NCI-H1436 (cell line): ENCODE results near the gene SIGLEC11.
"Not testable (repeated sequence)": the region's sequence is repeated elsewhere in the genome, so short reads cannot be mapped to it uniquely, and the experiment has no call there.

Source experiments
- DNase-seq: peaks from one replicate; lab custom pipeline; 2025; lab: John Stamatoyannopoulos, UW

Gene SIGLEC11, protein sequence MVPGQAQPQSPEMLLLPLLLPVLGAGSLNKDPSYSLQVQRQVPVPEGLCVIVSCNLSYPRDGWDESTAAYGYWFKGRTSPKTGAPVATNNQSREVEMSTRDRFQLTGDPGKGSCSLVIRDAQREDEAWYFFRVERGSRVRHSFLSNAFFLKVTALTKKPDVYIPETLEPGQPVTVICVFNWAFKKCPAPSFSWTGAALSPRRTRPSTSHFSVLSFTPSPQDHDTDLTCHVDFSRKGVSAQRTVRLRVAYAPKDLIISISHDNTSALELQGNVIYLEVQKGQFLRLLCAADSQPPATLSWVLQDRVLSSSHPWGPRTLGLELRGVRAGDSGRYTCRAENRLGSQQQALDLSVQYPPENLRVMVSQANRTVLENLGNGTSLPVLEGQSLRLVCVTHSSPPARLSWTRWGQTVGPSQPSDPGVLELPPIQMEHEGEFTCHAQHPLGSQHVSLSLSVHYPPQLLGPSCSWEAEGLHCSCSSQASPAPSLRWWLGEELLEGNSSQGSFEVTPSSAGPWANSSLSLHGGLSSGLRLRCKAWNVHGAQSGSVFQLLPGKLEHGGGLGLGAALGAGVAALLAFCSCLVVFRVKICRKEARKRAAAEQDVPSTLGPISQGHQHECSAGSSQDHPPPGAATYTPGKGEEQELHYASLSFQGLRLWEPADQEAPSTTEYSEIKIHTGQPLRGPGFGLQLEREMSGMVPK

DNA sequence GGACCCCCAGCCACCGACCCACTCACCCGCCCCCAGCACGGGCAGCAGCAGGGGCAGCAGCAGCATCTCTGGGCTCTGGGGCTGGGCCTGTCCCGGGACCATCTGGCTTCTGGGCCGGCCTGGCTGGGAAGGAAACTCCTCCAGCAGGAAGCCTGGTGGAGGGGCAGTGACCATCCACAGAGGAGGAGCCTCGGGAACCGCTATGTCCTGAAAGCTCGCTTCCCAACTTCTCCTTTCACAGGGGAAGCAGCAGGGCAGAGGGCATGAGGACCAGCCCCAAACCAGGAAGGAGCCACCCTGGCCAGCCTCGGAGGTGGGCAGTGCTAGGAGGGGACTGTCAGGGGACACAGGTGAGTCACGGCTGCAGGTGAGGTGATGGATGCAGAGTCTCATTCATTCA, at the start of gene SIGLEC11:
TSS of gene SIGLEC11 (minus strand) at position 193 of the 400 bp plus-strand sequence. CDS start at position 102, 91 bp downstream.
- not testable (repeated sequence) for DNase-seq

DNA sequence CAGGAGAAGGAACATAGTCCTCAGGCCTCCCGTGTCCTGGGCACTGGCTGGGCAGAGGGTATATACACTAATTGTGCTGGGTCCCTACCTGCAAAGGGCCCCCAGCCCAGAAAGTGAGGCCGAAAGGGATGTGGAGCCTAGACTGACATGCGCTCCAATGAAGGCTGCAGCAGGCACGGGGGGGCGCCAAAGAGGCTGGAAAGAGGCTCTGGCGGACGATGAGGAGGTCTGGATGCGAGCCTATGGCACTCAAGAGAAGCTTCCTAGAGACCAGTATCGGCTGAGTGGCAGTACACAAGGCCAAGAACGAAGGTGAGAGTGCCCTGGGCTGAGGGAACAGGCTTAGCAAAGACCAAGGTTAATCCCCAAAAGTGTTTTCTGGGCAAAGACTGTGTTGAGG, 47.6 kb upstream of the SIGLEC11 start:
- DNase-seq, result no peak

DNA sequence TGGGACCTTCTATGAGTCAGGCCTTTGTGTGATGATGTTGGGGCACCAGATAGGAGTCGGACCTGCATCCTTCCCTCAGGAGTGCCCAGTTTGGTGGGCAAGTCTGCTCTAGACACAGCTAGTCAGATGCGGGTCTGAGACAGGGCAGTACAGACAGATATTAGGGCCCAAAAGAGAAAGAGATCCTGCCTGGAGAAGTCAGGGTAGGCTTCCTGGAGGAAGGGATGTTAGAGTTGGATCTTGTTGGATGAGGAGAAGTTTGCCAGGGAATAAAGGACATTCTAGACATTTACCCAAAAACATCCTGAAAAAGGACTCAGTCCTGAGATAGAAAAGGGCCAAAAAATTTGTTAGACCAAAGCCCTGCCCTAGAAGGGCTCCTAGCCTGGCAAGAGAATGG, 47.0 kb upstream of the SIGLEC11 start:
- no peak for DNase-seq

DNA sequence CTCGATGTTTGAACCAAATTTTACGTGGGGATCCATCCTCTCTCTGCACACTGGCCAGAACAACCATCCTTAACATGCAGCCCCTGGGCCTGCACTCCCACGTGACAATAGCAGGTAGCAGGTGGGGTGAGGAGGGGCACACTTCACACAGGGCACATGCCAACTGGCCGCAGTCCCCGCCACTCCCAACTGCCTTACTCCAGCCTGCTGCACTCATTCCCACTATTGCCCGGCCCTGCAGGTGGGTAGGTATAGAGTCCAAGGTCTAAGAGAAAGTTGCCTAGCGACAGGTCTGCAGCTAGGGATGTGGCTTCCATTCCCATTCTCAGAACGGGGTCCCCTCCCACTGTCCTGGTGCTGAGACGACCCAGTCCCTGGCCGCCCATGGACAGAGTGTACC, 46.2 kb upstream of the SIGLEC11 start:
- DNase-seq, result no peak

DNA sequence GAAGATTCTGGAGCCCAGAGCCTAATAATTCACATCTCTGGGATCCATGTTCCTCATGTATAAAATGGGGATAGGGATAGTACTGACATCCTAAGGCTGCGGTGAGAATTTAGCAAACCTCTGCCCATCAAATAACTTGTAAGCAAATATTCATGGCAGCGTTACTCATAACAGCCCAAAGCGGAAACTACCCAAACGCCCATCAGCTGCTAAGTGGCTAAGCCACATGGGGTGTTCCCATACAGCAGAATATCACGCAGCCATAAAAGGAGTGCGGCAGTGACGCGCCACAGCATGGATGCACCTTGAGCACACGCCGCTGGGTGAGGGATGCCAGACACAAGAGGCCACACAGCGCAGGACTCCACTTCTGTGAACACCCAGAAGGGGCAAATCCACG, 44.5 kb upstream of the SIGLEC11 start:
- no peak for DNase-seq

DNA sequence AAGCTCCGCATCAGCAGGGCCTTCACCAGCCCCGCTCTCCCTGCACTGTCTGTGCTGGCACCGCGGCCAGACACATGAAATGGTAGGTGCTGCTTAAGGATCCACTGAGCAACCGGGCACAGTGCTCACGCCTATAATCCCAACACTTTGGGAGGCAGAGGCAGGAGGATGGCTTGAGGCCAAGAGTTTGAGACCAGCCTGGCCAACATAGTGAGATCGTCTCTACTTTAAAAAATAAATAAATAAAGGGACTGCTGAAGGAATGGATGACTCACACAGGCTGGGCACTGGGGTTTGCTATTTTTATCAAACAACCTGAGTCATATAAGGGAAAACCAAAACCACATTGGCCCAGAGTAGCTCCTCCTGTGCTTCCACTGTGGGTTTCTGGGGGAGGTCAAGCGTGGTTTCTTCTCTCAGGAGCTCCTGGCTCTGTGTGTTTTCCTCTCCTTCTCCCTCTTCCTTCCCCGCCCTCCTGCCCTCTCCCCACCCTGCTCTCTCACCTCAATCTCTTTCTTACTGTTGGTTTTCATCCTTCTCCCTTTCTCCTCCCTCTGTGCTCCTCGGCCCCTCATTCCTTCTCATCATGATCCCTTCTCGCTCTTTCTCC, 42.9 kb upstream of the SIGLEC11 start:
- DNase-seq, result no peak

DNA sequence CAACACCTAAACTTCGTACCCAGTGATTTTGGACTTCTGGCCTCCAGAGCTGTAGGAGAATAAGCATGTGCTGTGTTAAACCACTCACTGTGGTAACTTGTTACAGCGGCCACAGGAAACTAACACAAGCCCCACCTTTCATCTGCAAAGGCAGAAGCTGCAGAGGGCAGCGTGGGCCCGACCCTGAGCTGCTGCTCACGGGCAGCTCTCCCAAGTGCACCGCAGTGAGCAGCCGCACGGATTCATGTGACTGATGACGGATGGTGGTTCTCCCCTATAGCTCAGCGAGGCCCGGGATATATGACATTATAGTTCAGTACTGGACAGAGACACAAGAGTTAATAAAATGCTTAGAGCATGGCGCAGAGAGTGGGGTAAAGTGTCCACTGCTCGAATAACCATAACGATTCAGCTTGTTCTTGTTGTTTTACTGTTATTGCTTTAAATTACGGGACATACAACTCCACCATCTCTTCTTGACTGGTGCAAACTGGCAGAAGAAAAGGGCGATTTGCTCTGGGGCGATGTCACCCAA, 42.3 kb upstream of the SIGLEC11 start:
- DNase-seq, result no peak

DNA sequence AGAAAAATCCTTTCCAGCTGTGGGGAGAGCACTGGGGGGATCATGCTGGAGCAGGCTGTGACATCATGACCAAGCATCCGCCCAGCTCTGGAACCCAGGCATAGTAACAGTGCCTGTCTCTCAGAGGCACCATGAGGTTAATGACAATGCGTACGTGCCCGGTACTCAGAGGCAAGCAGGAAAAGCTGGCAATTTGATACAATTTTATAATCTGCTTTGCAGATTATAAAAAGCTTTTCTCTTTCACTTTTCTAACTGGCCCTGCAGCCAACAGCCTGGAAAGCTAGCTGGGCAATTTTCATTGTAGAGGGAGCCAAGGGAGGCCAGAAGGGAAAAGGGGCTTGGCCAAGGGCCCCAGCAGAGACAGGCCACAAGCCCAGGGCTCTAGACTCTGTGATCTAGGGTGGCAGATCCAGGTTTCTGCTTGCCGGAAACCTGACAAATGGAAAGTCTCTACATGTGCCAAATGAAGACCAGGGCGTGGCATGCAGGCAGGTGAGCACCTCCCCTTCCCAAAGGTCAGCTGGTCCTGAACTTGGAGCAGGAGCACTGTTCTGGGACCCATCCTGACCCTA, 41.5 kb upstream of the SIGLEC11 start:
- DNase-seq, result no peak

DNA sequence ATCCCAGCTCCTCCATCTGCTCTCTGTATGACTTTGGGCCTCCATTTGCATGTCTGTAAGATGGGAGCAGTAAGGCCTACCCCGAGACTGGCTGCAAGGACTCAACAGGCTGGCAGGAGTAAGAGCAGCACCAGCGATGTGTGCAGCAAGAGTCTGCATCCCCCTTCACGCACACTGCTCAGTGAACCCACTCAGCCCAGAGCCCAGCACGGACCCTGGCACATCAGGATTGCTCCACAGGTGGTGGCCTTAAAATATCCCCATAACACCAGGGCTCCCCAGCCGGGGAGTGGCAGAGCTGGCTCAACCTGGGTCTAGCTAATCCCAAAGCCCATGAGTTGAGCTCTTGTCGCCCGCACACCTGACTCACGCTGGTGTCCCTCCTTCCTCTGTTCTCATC, 40.8 kb upstream of the SIGLEC11 start:
- no peak for DNase-seq

DNA sequence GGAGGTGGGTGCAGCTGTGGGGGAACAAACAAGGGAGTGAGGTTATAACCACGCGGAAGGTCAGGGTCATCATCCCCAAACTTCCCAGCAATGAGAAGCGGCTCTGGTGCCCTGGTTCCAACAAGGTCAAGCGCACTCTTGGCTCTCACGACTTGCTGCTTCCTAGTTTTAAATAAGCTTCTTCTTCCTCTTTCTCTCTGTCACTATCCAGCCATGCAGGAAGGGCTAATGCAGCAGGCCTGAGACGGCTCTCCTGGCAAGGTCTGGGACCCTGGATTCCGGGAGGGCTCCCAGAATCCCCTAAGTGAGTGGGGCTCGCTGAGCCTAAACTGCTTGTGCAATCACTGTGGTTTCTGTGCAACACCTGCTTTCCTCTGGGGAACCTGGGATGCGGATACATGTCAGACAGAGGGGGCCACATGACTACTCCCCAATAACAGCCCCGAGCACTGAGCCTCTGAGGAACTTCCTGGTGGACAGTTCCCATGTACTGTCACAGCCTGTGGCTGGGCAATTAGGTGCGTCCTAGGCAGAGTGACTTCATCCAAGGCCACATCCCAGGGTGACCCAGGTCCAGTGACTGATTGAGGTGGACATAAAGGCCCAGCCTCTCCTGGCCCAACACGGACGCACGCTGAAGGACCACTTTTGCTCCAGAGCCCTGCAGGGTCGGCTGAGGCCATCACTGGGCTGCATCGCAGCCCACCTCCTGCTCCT, 40.0 kb upstream of the SIGLEC11 start:
- DNase-seq, result no peak

DNA sequence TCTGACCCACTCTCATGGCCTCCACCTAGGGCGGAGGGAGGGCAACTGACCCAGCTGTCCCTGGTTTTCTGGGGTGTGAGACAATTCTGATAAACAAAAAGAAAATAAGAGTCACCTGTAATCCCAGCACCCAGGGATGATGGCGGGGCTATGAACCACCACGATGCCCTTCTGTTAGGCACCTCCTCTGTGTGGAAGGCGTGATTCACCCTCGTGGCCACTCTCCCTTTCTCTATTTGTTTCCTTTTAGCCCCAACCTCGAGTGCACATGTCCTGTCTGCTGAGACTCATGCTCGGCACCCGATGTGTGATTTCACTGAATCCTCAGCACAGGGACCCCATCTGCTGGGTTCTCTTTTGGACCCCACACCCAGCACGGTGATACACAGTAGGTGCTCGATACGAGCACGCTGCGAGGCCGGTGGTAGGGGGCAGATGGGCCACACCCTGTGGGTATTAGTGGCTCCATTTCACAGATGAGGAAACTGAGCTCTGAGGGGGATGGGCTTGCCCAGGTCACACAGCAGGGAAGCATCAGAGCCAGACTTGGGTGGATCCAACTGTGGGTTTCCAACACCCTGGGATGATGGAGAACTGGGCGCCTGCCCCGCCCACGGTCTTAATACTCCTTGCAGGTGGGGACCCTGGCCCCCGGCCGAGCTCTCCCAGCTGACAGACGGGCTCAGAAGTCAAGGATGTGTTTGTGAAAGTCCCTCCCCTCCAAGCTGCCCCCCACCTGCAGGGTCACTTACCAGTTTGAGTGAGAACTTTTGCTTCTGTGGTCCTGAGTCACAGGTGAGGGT, 39.3 kb upstream of the SIGLEC11 start:
- DNase-seq, result no peak

DNA sequence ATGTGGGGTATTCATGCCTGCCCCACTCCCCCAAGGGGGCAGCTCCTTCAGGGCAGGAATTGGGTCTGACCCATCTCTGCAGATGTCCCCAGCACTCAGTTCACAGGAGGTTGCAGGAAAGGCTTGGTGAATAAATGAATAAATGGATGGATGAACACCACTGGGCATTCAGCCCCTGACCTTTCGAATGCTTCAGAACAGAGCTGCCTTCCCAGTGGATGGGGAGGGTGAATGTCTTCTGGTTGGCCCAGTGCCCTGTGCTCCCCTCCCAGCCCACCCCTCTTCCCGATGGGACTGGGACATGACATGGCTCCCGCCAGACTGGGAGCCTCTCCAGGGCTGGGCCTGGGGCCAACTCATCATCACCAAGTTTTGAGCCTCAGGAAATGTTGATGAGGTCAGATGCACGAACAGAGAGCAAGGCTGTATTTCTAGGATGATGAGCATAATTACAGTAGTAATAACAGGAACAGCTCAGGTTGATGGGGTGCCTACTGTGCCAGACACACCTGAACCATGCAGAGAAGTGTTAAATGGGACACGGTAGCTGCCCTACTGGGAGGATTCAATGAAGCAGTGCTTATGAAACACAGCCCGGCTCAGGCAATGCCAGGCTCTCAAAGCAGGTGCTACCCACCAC, 38.5 kb upstream of the SIGLEC11 start:
- DNase-seq, result no peak

DNA sequence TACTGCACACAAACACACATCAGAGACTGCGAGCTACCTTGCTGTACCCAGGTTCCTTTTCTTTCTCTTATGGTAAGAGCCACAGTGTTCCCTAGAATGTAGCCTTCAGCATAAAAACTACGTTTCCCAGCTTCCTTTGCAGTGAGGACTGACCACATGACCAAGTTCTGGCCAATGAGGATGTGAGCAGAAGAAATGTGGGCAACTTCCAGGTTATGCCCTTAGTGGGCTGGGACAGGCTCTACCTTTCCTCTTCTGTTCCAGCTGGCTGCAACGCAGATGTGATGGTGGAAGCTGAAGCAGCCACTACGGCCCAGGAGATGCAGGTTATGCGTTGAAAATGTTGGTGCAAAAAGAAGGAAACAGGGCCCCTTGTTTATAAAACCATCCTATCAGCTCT, 36.7 kb upstream of the SIGLEC11 start:
- peak; percentile 12 for DNase-seq

DNA sequence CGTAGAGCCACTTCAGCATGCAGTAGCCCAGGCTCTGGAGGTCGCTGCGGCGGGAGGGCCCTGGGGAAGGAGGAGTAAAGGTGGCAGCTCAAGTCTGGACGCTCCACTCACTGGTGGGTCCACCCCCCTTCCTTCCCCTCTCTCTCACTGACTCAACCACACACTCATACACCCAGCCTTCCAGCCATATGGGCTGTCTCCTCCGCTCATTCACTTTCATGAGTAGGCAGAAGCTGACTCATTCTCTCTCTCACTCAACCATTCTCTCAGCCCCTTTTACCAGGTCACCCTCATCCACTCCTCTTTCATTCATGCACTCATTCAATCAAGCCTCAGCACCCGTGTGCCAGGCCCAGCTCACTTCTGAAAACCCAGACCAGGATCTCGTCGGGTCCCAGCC, 27.5 kb upstream of the SIGLEC11 start:
- no peak for DNase-seq

DNA sequence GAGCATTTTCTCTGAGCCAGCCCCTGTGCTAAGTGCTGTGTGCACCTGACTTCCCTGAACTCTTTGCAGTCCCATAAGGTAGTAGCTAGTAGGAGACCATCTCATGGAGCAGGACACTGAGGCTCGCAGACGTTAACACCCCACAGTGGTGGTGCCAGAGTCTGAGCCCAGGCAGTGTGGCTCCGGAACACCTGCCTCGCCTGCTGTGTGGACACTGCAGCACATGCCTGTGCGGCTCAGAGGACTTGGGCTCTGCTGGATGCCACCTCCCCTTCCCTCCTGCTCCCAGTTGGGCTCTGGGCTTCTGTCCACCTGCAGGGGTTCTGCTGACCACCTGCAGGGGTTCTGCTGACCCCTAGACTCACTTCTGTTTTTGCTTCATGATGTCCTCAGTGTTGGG, 27.0 kb upstream of the SIGLEC11 start:
- DNase-seq, result no peak

DNA sequence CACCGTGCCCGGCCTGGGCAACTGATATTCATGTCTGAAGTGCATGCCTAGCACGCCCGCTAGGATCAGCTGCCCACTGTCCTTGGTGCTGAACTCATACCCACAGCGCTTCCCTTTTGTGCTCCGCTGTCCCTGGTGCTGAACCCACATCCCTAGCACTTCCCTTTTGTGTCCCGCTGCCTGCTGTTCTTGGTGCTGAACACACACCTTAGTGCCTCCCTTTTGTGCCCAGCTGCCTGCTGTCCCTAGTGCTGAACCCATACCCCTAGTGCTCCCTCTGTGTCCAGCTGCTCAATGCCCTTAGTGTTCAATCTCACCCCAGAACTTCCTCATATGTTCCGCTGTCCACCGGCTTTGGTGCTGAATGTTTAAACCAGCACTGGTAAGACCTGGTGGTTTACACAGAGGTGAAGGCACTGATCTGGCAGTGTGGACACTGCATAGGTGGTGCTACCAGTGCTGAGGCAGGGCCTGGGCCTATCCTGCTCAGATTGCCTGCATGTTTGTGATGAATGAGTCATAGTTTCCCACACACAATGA, 26.3 kb upstream of the SIGLEC11 start:
- no peak for DNase-seq

DNA sequence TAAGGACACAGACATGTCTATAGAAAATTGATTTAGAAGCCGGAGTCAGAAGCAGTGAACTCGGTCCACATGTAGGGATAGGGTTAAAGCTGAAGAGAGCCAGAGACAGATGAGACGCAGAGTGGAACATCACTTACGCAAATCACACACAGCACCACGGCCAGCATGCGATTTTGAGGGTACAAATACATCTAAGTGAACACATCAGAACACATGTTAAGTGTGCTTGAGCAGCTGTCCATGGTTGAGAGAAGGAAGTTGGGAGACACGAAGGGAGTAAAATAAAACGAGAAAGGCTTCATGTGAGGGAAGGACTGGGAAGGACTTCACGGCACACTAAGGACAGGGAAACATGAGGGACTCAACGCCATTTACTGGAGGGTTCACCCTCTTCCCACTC, 25.4 kb upstream of the SIGLEC11 start:
- no peak for DNase-seq

DNA sequence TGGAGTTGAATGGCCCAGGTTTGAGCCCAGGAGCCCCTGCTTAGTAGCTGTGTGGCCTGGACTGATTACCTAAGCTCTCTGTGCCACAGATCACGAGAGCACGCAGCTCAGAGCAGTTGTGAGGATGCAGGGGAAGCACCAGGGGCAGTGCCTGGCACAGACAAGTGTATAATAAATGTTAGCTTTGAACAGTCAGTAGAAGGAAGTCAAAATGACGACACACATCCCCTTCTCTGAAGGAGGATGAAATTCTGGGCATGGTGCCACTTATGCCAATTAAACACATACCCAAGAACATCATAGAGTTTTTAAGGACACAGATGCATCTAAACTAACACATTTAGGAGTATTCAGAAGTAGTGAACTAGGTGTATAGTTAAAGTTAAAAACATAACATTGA, 24.9 kb upstream of the SIGLEC11 start:
- no peak for DNase-seq

DNA sequence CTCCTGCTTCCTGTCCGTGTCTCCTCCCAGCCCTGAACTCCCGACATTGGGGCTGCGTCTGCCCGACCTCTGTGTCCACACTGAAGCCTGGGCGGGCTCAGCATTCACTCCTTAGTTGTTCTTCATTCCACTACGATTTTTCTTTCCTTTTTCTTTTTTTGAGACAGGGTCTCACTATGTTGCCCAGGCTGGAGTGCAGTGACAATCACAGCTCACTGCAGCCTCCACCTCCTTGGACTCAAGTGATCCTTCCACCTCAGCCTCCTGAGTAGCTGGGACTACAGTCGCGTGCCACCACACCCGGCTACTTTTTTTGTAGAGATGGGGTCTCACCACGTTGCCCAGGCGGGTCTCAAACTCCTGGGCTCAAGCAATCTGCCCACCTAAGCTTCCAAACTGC, 23.5 kb upstream of the SIGLEC11 start:
- no peak for DNase-seq

DNA sequence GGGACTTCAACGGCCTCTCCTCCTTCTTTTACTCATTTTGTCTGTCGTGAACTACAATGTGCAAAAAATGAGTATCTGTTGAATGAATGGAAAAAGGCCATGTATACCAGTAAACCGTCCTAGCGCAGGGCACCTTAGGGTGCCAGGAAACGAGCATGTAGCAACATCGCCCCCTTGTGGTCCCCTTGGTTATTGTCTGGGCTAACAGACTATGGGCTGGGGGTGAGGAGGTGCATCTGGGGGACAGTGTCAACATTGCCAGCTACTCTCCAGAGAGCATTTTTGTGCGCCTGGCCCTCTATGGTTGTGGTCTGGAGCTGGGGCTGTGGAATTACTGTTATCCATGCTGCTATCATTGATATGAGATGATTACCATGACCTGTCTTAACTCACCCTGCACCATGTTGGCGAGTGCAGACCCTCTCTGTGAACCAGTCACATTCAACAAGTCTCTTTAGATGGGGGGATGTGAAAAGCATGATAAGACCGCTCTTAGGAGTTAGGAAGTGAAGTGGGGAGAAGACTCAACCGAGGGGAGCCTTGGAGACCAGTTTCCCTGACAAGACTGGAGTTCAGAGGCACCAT, 22.8 kb upstream of the SIGLEC11 start:
- peak; percentile 71 for DNase-seq
